GM12865 (cell line): ENCODE results near the gene TMEM44.

Experiments
- DNase-seq: peaks from one replicate; pipeline ENCODE4 v3.0.0; 2010; ENCODE audit warnings: low read depth
- H3K4me3 ChIP-seq: 2 replicates; pipeline ENCODE4 v1.5.1; 2011; ENCODE audit warnings: mild to moderate bottlenecking, low read depth, low read length, control low read depth
- TF ChIP-seq, protein P1 (sequence below): IDR thresholded peaks from 2 replicates; pipeline ENCODE4 v1.5.1; 2011; ENCODE audit warnings: low read length, control low read depth, low read depth, inconsistent platforms; ENCODE audit not compliant: insufficient read depth; ENCODE audit errors: missing control alignments

TMEM44 gene

DNA sequence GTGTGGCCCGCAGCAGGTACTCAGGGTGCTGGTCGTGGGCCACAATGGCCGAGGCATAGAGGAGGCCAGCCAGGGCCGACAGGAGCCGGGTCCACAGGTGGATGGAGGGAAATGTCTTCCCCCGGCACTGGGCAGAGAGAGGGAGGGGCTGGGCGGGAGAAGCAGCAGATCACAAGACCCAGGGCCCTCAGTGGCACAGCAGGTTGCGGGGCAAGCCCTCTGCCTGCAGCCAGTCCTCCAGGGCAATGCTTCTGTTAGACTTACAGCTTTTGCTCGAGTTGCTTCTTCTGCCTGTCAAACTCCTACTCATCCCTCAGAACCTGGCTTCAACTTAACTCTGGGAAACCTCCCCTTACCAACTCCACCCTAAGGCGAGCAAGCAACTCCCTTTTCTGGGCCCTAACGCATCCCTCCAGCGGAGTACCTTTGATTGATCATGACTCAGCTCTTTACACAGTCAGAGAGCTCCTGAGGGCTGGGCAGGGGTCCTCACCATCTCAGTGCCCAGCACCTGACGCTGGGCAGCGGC lies 16.0 kb downstream of the TMEM44 start:
- no peak for DNase-seq
- TF ChIP-seq, protein P1, sequence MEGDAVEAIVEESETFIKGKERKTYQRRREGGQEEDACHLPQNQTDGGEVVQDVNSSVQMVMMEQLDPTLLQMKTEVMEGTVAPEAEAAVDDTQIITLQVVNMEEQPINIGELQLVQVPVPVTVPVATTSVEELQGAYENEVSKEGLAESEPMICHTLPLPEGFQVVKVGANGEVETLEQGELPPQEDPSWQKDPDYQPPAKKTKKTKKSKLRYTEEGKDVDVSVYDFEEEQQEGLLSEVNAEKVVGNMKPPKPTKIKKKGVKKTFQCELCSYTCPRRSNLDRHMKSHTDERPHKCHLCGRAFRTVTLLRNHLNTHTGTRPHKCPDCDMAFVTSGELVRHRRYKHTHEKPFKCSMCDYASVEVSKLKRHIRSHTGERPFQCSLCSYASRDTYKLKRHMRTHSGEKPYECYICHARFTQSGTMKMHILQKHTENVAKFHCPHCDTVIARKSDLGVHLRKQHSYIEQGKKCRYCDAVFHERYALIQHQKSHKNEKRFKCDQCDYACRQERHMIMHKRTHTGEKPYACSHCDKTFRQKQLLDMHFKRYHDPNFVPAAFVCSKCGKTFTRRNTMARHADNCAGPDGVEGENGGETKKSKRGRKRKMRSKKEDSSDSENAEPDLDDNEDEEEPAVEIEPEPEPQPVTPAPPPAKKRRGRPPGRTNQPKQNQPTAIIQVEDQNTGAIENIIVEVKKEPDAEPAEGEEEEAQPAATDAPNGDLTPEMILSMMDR = no peak
- no peak overlapping the region for H3K4me3 ChIP-seq

DNA sequence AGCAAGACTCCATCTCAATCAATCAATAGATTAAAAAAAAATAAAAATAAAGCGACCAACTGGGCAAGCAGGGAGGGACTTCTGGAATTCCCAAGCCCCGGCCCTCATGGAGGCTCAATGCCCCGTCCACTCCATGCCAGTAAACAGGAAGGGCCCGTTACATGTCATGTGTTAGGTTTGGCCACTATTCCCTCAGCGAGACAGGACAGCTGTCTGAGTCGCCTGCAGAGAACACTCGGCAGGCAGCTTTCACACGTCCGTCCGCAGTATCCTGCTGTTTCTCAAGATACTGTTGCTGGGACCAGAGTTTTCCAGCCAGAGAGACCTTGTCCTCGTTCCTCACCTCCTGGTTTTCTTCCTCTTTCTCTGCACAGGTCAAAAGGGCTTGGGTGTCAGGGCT lies 18.0 kb downstream of the TMEM44 start:
- H3K4me3 ChIP-seq = no peak overlapping the region
- TF ChIP-seq, protein P1 = no peak
- no peak for DNase-seq

GRCh38 chr3:194612221-194612620 lies 21.0 kb downstream of the TMEM44 start:
- TF ChIP-seq, protein P1 = no peak
- no peak for DNase-seq
- H3K4me3 ChIP-seq = no peak overlapping the region

- TF ChIP-seq, protein P1 = no peak
- no peak for DNase-seq
- no peak overlapping the region for H3K4me3 ChIP-seq
Observed at GRCh38 chr3:194610689-194611088, 22.5 kb downstream of the TMEM44 start.

DNA sequence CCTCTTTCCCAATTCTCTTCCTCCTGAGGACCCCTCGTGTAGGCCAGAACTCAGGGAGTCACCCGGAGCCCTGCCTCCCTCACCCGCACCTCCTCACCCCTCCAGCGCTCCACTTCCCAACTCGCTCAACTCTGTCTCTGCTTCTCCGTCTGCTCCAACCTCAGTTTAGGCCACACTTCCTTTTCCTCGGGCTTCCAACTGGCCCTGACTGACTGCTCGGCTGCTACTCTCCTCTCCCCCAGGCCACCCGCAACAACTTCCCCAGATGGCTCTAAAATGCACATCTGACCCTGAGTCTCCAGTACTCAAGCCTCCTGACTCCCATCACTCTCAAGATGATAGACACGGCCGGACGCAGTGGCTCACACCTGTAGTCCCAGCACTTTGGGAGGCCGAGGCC lies 23.6 kb downstream of the TMEM44 start:
- TF ChIP-seq, protein P1 = no peak
- DNase-seq = no peak
- H3K4me3 ChIP-seq = no peak overlapping the region

GRCh38 chr3:194608981-194609380 lies 24.2 kb downstream of the TMEM44 start:
- DNase-seq = no peak
- no peak overlapping the region for H3K4me3 ChIP-seq
- TF ChIP-seq, protein P1 = no peak
